Epithelial cell of proximal tubule (primary cell): Measurements from ENCODE around the gene SERPINA4. TPM values are rescaled to one million over a fixed set of nuclear protein-coding genes. Genes with fewer than 3 reads are reported as not detected.

Source experiments
- DNase-seq: peaks from one replicate; pipeline ENCODE4 v3.0.0-alpha.2; 2011; ENCODE audit warnings: low read depth
- H3K4me3 ChIP-seq: 2 replicates; pipeline ENCODE4 v1.5.1; 2011; ENCODE audit warnings: low read depth, mild to moderate bottlenecking, low read length
- total RNA-seq: library from RNA; depleted of rRNA; stranded (reverse); fragments of >200 nt; gene quantifications from 2 replicates; pipeline ENCODE4 v1.2.3, GENCODE V29; 2015
- TF ChIP-seq, protein P1 (sequence below): conservative IDR thresholded peaks from 2 replicates; pipeline ENCODE4 v1.5.1; 2012; ENCODE audit warnings: low read depth, mild to moderate bottlenecking, low read length

SERPINA4 gene
- total RNA-seq, 1 donor from 2014 or later = not detected

DNA sequence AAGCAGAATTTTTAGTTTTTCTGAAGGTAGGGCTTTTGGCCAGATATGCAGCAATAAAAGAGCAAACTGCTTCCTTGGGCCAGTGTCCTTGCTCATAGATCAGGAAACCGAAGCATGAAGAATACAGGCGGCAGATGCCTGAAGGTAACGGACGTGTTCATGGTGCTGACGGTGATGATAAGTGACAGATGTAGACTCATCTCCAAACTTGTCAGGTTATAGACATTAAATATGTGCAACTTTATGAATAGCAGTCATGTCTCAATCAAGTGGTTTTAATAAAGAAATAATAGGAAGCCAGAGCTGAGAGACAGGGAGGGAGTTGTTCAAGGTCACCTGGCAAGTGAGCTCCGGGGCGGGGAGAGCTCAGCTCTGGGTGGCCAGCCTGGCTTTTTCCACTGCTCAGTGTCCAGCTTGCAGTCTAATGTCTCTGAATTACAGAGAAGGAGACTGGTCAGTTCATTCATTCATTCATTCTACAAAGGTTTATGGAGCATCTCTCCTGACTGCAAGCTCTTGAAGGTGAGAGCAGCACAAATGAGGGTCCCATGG is 21.0 kb downstream of the SERPINA4 start:
- H3K4me3 ChIP-seq = no peak overlapping the region
- DNase-seq = no peak
- TF ChIP-seq, protein P1, sequence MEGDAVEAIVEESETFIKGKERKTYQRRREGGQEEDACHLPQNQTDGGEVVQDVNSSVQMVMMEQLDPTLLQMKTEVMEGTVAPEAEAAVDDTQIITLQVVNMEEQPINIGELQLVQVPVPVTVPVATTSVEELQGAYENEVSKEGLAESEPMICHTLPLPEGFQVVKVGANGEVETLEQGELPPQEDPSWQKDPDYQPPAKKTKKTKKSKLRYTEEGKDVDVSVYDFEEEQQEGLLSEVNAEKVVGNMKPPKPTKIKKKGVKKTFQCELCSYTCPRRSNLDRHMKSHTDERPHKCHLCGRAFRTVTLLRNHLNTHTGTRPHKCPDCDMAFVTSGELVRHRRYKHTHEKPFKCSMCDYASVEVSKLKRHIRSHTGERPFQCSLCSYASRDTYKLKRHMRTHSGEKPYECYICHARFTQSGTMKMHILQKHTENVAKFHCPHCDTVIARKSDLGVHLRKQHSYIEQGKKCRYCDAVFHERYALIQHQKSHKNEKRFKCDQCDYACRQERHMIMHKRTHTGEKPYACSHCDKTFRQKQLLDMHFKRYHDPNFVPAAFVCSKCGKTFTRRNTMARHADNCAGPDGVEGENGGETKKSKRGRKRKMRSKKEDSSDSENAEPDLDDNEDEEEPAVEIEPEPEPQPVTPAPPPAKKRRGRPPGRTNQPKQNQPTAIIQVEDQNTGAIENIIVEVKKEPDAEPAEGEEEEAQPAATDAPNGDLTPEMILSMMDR = no peak

DNA sequence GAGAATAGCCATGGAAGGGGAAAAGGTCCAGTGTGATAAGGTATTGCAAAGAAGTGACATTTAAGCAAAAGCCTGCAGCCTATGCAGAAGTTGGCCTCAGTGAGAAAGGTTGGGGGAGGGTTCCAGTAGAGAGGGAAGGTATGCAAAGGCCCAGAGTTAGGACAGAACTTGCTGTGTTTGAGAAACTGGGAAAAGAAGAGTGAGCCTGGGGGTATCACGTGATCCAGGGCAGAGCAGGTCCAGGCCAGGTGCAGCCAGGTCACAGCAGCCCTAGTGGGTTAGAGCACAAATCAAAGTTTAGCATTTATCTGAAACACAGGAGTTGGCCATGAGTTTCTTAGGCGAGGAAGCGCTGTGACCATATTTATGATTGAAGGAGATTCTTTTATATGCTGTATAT is 21.6 kb downstream of the SERPINA4 start:
- H3K4me3 ChIP-seq = no peak overlapping the region
- TF ChIP-seq, protein P1 = no peak
- no peak for DNase-seq

DNA sequence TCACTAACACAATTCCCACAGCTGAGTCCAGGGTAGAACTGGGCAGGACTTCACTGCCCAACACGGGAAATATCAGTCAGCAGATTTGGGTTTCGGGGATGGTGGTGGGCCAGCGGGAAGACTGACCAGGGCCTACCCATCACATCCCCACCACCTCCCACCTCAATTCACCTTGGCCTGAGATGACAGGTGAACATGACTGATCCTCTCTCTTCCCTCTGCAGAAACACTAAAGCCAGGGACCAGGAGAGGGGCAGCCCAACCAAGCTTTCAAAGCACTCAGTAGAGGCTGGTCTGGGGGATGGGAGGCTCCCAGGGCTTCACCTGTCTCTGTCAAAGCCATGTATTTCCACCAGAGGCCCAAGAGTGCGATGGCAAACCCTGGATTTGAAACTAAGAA is 22.3 kb downstream of the SERPINA4 start:
- TF ChIP-seq, protein P1 = no peak
- no peak overlapping the region for H3K4me3 ChIP-seq
- no peak for DNase-seq

DNA sequence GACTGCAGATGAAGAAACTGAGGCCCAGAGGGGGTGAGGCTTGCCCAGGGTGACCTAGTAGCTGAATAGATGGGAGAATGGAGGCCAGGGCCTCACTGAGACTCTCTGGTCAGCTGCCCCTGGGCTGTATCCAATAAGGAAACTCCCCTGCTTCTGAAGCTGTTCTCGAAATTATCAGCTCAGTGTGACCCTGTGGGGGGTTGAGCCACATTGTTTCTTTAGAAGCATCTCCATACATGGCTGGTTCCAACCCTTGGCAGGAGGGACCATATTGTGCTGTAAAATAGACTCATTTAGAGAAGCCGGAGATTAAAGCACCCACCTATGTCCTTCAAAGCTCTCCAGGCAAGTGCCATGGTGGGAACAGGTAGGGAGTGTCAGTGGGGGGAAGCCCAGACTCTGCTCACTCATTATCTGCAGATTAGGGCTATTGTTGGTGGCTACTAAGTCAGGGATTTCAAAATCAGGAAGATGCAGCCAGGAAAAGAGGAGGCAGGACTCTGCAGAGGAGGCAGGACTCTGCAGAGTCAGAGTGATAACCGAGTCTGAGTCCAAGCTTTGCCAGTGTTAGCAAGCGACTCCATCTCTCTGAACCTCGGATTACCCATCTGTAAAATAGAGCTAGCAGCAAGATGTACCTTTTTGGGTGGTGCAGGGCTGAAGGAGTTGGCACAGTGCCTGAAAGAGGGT is 23.5 kb downstream of the SERPINA4 start:
- DNase-seq = no peak
- TF ChIP-seq, protein P1 = no peak
- H3K4me3 ChIP-seq = no peak overlapping the region

DNA sequence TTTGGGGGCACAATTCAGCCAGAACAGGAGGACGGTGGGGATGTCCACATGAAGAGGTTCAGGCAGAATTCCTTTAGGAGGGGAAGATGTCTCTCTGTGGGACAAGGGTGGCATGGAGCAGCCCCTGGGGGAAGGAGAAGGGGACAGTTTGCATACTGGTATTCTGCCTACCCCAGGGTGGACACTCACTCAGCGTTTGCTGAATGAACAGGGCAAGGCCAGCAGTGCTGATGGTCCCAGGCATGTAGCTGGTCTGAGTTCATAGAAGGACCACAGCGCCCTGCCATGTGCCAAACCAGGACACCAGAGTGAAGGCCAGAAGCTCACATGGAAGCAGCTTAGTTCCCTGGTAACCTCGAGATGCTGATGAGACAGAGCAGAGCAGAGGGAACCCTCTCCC is 25.4 kb downstream of the SERPINA4 start:
- no peak for DNase-seq
- no peak overlapping the region for H3K4me3 ChIP-seq
- TF ChIP-seq, protein P1 = no peak

DNA sequence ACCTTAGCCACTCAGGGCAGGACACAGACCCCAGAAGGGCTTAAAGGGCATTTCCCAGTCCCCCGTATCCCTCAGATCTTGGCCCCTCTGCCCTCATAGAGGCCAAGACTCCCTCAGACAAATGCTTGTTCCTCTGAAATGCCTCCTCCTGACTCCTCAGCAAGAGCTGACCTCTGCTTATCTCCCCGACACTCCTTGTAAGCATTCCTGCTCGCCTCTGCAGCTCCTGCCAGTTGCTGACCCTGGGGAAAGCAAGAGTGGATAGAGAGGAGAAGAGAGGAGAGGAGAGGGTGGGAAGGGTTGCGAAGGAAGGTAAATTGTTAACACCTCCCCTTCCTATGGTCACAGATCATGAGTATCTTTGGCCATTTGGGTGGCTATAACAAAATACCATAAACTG is 27.1 kb downstream of the SERPINA4 start:
- no peak for DNase-seq
- TF ChIP-seq, protein P1 = no peak
- H3K4me3 ChIP-seq = no peak overlapping the region

DNA sequence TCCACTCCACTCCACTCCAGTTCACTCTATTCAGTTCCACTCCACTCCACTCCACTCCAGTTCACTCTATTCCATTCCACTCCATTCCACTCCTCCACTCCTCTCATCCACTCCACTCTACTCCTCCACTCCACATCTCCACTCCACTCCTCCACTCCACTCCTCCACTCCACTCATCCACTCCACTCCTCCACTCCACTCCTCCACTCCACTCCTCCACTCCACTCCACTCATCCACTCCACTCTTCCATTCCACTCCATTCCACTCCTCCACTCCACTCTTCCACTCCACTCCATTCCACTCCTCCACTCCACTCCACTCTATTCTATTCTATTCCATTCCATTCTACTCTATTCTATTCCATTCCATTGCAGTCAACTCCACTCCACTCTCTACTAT is 29.8 kb downstream of the SERPINA4 start:
- no peak for DNase-seq
- no peak overlapping the region for H3K4me3 ChIP-seq
- TF ChIP-seq, protein P1 = no peak
